ENCODE data around the gene HSF2. TPM values are rescaled to one million over a fixed set of nuclear protein-coding genes. Genes with fewer than 3 reads are reported as not detected.

The HSF2 gene
- total RNA-seq, 1 donor from 2014 or later = 27.8 TPM

- TF ChIP-seq CTCF (IDR thresholded peaks at IDR 0.05; ENCODE audit: unreplicated experiment) = no peak
- Mint-ChIP-seq H3K9me3 (no peaks in the 10 kb centered on the region), H3K27me3 (ENCODE audit: low read depth) (no peaks in the 10 kb centered on the region), H3K4me3 (no peak overlapping the region), H3K36me3 (peaks cover 40% of the 10 kb centered on the region), H3K27ac (no peak overlapping the region), H3K4me1 (no peaks in the 10 kb centered on the region)
- DNase-seq (ENCODE audit: low spot score in 2 of 2, unreplicated experiment in 2 of 2) = no peak
Observed at GRCh38 chr6:122431780-122432179, 32.3 kb downstream of the HSF2 start.

GRCh38 chr6:122432816-122433215, 33.4 kb downstream of the HSF2 start:
- peaks cover 44% of the 10 kb centered on the region for H3K36me3 Mint-ChIP-seq
- no peak overlapping the region for H3K4me3 Mint-ChIP-seq
- TF ChIP-seq CTCF (IDR thresholded peaks at IDR 0.05; ENCODE audit: unreplicated experiment) = no peak
- peaks cover 10% of the 10 kb centered on the region for H3K9me3 Mint-ChIP-seq
- no peak for DNase-seq (ENCODE audit: low spot score in 2 of 2, unreplicated experiment in 2 of 2)
- no peaks in the 10 kb centered on the region for H3K27me3 Mint-ChIP-seq (ENCODE audit: low read depth)
- H3K4me1 Mint-ChIP-seq = no peaks in the 10 kb centered on the region
- no peak overlapping the region for H3K27ac Mint-ChIP-seq

- H3K36me3 Mint-ChIP-seq = peaks cover 72% of the 10 kb centered on the region
Observed at GRCh38 chr6:122438975-122439374, 39.5 kb downstream of the HSF2 start.

GRCh38 chr6:122445274-122445673, 45.8 kb downstream of the HSF2 start:
- no peak overlapping the region for H3K27ac Mint-ChIP-seq
- H3K27me3 Mint-ChIP-seq (ENCODE audit: low read depth) = no peaks in the 10 kb centered on the region
- H3K4me3 Mint-ChIP-seq = no peak overlapping the region
- peaks cover 49% of the 10 kb centered on the region for H3K36me3 Mint-ChIP-seq
- no peak for DNase-seq (ENCODE audit: low spot score in 2 of 2, unreplicated experiment in 2 of 2)
- H3K9me3 Mint-ChIP-seq = peaks cover 18% of the 10 kb centered on the region
- TF ChIP-seq CTCF (IDR thresholded peaks at IDR 0.05; ENCODE audit: unreplicated experiment) = no peak
- no peaks in the 10 kb centered on the region for H3K4me1 Mint-ChIP-seq

More at GRCh38 chr6:122438975-122439374, 39.5 kb downstream of the HSF2 start:
- Mint-ChIP-seq H3K9me3 (peaks cover 49% of the 10 kb centered on the region), H3K27me3 (ENCODE audit: low read depth) (no peaks in the 10 kb centered on the region), H3K27ac (no peak overlapping the region), H3K4me1 (no peaks in the 10 kb centered on the region), H3K4me3 (no peak overlapping the region)
- no peak for DNase-seq (ENCODE audit: low spot score in 2 of 2, unreplicated experiment in 2 of 2)
- no peak for TF ChIP-seq CTCF (IDR thresholded peaks at IDR 0.05; ENCODE audit: unreplicated experiment)

- Mint-ChIP-seq H3K36me3 (peaks cover 46% of the 10 kb centered on the region), H3K9me3 (no peaks in the 10 kb centered on the region), H3K27me3 (ENCODE audit: low read depth) (no peaks in the 10 kb centered on the region), H3K27ac (no peak overlapping the region), H3K4me1 (no peaks in the 10 kb centered on the region), H3K4me3 (no peak overlapping the region)
- no peak for DNase-seq (ENCODE audit: low spot score in 2 of 2, unreplicated experiment in 2 of 2)
- no peak for TF ChIP-seq CTCF (IDR thresholded peaks at IDR 0.05; ENCODE audit: unreplicated experiment)
Observed at GRCh38 chr6:122449069-122449468, 49.6 kb downstream of the HSF2 start.

- Mint-ChIP-seq H3K36me3 (peaks cover 51% of the 10 kb centered on the region), H3K4me1 (no peaks in the 10 kb centered on the region), H3K4me3 (no peak overlapping the region), H3K9me3 (no peaks in the 10 kb centered on the region), H3K27ac (peak overlapping the region; percentile 54), H3K27me3 (ENCODE audit: low read depth) (no peaks in the 10 kb centered on the region)
- no peak for DNase-seq (ENCODE audit: low spot score in 2 of 2, unreplicated experiment in 2 of 2)
- no peak for TF ChIP-seq CTCF (IDR thresholded peaks at IDR 0.05; ENCODE audit: unreplicated experiment)
Observed at GRCh38 chr6:122452509-122452908, 53.1 kb downstream of the HSF2 start.

Measured in mesothelial cell of epicardium (in vitro differentiated cells).